ENCODE results near the gene TGIF2LX.
"Not testable (repeated sequence)": the region's sequence is repeated elsewhere in the genome, so short reads cannot be mapped to it uniquely, and the experiment has no call there.

TGIF2LX gene

GRCh38 chrX:89921665-89922064 is at the start of gene TGIF2LX:
Gene TGIF2LX, plus strand, starts transcription at chrX:89921908. Its CDS starts 178 bp downstream, at chrX:89922086.
- peak; percentile 35 for DNase-seq

DNA sequence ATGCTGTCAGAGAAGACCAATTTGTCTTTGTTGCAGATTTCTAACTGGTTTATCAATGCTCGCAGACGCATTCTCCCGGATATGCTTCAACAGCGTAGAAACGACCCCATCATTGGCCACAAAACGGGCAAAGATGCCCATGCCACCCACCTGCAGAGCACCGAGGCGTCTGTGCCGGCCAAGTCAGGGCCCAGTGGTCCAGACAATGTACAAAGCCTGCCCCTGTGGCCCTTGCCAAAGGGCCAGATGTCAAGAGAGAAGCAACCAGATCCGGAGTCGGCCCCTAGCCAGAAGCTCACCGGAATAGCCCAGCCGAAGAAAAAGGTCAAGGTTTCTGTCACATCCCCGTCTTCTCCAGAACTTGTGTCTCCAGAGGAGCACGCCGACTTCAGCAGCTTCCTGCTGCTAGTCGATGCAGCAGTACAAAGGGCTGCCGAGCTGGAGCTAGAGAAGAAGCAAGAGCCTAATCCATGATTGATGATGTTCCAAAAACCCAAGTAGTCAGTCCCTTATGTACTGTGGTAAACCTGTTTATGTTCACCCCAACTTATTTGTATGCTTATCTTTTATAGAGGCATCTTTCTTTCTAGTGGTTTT is 728 bp downstream of the TGIF2LX start:
- DNase-seq: not testable (repeated sequence)

GRCh38 chrX:89943077-89943476 is 21.4 kb downstream of the TGIF2LX start:
- not testable (repeated sequence) for DNase-seq

DNA sequence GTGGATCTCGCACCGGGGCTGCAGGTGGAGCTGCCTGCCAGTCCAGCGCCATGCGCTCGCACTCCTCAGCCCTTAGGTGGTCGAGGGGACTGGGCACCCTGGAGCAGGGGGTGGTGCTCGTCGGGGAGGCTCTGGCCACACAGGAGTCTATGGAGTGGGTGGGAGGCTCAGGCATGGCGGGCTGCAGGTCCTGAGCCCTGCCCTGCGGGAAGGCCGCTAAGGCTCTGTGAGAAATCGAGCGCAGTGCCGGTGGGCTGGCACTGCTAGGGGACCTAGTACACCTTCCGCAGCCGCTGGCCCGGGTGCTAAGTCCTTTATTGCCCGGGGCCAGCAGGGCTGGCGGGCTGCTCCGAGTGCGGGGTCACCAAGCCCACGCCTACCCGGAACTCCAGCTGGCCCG is 43.9 kb downstream of the TGIF2LX start:
- not testable (repeated sequence) for DNase-seq

Measured in NCI-H774 (cell line).